GM19023 (cell line): Measurements from ENCODE around the gene AZGP1.
"Not testable (repeated sequence)": the region's sequence is repeated elsewhere in the genome, so short reads cannot be mapped to it uniquely, and the experiment has no call there.

Experiments
- ATAC-seq: cut with Tn5 transposase; IDR thresholded peaks from one replicate; pipeline ENCODE4 v1.9.1; 2021; ENCODE audit warnings: mild to moderate bottlenecking, moderate library complexity; ENCODE audit not compliant: unreplicated experiment

The AZGP1 gene

GRCh38 chr7:99997545-99998137 lies 21.8 kb upstream of the AZGP1 start:
- ATAC-seq = peak; percentile 63

DNA sequence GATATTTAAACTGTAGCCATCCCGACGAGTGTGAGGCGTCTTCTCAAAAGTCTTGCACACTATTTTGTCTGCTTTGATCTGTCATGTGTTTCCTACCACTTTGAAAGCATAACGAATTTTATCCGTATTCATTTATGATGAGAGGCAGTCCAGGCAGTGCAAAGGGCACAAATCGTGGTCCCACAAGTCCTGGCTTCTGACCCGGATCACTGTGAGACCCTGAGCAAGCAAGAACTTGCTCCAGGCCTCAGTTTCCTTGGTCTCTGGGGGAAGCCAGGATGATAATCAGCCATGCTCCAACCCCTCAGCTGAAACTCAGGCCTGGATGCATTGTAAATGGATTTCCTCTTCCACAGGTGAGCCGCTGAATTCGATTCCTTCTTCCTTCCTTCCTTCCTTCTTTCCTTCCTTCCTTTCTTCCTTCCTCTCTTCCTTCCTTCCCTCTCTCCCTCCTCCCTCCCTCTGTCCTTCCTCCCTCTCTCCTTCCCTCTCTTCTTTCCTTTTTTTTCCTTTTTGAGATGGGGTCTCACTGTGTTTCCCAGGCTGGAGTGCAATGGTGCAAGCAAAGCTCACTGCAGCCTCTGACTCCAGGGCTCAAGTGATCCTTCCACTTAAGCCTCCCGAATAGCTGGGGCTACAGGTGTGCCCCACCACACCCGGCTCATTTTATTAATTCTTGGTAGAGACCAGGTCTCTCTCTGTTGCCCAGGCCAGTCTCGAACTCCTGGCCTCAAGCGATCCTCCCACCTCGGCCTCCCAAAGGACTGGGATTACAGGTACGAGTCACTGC lies 21.1 kb upstream of the AZGP1 start:
- no peak for ATAC-seq

DNA sequence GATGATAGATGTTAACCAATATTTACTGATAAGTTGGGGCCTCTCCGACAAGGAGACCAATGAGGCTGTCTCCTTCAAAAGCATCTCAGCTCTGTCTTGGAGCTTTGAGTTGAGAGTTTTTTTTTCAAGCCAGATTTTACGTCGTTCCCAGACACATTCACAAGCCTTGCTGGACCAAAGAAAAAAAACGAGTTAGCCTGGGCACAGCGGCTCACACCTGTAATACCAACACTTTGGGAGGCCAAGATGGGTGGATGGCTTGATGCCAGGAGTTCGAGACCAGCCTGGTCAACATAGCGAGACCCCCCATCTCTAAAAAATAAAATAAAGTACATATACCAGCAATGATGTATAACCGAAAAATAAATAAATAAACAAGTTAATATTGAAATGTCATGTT lies 19.0 kb upstream of the AZGP1 start:
- no peak for ATAC-seq

GRCh38 chr7:99992330-99993038 lies 16.7 kb upstream of the AZGP1 start:
- ATAC-seq = no peak

DNA sequence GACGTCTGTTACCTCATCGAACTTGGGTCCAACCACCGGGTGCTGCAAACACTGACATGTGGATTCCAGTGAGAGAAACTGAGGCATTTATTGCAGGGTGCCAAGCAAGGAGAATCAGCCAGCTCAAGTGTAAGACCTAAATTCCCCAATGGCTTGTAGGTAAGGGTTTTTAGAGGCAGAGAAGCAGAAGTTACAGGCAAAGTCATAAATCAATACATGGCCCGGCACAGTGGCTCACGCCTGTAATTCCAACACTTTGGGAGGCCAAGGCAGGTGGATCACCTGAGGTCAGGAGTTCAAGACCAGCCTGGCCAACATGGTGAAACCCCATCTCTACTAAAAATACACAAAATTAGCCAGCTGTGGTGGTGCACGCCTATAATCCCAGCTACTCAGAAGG lies 15.7 kb upstream of the AZGP1 start:
- not testable (repeated sequence) for ATAC-seq

DNA sequence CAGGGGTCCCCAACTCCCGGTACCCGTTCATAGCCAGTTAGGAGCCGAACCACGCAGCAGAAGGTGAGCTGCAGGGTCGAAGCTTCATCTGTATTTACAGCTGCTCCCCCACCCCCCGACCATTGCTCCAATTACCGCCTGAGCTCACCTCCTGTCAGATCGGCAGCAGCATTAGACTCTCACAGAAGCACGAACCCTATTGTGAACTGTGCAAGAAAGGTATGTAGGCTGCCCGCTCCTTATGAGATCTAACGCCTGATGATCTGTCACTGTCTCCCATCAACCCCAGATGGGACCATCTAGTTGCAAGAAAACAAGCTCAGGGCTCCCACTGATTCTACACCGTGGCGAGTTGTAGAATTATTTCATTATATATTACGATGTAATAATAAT lies 14.6 kb upstream of the AZGP1 start:
- no peak for ATAC-seq

DNA sequence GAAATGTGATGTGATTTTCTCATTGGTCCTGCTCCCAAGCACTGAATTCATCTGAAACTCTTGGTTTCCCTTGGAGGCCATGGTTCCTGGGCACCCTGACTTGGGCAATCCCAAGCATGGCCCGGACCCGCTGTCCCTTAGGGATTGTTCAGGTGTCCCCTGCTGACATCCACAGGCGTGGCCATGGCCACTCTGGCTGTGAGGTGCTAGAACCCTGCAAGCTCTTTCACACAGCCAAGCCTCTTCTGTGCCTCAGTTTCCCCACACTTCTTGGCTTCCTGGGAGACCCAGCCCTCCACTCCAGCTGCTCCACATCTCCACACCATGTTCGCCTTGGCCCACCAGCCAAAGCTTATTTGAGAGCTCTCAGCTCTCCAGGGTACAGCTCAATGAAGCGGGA lies 12.0 kb upstream of the AZGP1 start:
- ATAC-seq = no peak

DNA sequence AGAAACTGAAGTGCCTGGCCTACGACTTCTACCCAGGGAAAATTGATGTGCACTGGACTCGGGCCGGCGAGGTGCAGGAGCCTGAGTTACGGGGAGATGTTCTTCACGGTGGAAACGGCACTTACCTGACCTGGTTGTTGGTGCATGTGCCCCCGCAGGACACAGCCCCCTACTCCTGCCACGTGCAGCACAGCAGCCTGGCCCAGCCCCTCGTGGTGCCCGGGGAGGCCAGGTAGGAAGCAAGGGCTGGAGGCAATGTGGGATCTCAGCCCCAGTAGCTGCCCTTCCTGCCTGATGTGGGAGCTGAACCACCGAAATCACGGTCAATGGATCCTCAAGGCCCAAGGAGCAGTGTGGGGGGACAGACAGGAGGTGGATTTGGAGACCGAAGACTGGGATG lies 11.5 kb upstream of the AZGP1 start:
- ATAC-seq = not testable (repeated sequence)

GRCh38 chr7:99984593-99984992 lies 8.8 kb upstream of the AZGP1 start:
- ATAC-seq = no peak

GRCh38 chr7:99981066-99981465 lies 5.2 kb upstream of the AZGP1 start:
- not testable (repeated sequence) for ATAC-seq

- not testable (repeated sequence) for ATAC-seq
Observed at GRCh38 chr7:99980448-99980872, 4.6 kb upstream of the AZGP1 start.

- ATAC-seq = not testable (repeated sequence)
Observed at GRCh38 chr7:99979814-99980225, 4.0 kb upstream of the AZGP1 start.

DNA sequence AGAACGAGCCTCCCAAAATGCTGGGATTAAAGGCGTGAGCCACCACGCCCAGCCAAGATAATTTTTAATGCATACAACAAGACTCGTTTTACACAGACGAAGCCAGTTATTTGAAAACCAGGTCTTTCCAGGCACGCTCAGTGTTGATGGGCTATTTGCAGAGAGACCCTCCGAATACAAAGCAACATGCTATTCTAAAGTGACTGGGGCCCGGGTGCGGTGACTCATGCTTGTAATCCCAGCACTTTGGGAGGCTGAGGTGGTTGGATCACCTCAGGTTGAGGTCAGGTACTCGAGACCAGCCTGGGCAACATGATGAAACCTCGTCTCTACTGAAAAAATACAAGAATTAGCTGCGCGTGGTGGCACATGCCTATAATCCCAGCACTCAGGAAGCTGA lies 795 bp upstream of the AZGP1 start:
- no peak for ATAC-seq

GRCh38 chr7:99974681-99975080 lies 1.1 kb downstream of the AZGP1 start:
- no peak for ATAC-seq

DNA sequence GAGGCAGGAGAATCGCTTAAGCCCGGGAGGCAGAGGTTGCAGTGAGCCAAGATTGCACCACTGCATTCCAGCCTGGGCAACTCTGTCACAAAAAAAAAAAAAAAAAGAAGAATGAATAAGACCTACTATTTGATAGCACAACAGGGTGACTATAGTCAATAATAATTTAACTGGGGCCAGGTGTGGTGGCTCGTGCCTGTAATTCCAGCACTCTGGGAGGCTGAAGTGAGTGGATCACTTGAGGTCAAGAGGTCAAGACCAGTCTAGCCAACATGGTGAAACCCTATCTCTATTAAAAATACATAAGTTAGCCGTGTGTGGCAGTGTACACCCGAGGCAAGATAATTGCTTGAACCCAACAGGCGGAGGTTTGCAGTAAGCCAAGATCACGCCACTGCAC lies 2.0 kb downstream of the AZGP1 start:
- ATAC-seq = not testable (repeated sequence)

DNA sequence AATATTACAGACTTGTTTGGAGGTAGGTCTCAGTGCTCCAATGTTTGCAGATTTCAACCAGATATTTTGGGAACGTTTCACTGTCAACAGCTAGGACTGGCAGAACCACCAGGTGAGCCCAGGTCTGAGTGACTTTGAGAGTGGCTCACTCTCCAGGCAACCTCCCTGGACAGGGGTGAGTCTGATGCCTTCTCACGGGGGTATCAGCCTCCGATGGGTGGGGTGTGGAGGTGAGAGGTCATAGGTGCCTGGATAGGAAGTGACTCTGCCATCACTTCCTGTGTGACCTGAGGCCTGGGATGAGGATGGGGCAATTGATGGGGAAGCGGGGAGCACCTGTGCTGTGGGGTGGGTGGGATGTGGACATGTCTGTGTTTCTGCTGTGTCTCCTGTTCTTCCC lies 4.6 kb downstream of the AZGP1 start:
- no peak for ATAC-seq

DNA sequence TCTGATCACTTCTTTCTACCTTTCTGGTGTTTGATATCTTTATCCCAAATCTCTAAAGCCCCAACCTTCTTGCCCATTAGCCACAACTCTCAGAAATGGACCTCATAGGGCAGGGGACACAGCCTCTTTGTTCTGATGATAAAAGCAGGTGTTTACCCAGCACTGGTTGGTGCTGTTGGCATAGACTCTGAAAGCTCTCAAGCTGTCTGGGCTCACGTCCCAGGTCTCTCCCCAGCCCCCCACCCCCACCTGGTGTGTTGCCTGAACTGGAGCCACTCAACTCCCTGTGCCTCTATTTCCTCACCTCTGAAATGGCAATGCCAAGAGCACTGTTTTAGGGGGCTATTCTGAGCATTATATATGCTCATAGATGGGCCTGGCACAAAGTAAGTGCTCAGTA lies 6.0 kb downstream of the AZGP1 start:
- ATAC-seq = not testable (repeated sequence)

DNA sequence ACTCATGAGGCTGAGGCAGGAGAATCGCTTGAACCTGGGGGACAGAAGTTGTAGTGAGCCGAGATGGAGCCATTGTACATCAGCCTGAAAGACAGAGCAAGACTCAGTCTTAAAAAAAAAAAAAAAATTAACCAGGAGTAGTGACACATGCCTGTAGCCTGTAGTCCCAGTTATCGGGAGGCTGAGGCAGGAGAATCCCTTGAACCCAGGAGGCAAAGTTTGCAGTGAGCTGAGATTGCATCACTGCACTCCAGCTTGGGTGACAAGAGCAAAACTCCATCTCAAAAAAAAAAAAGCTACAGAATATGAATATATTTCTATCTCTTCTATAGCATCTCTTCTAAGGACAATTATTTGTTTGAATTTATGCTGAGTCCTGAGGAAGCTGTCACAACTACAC lies 6.5 kb downstream of the AZGP1 start:
- no peak for ATAC-seq

- no peak for ATAC-seq
Observed at GRCh38 chr7:99958564-99959227, 17.1 kb downstream of the AZGP1 start.

DNA sequence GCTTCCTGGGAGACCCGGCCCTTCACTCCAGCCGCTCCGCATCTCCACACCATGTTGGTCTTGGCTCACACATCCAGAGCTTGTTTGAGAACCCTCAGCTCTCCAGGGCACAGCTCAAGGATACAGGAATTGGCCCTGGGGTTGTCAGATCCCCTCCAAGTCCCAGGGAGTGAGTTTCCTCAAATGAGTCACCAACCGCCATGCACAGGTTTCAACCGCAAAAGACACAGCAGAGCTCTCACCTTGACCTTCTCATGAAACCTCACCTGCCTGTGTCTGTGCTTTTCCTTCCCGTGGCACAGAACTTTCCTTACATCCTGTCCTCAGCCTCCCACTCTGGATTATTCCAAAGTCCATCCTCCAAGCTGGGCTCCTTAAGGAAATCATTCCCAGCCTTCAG lies 20.6 kb downstream of the AZGP1 start:
- ATAC-seq = no peak

DNA sequence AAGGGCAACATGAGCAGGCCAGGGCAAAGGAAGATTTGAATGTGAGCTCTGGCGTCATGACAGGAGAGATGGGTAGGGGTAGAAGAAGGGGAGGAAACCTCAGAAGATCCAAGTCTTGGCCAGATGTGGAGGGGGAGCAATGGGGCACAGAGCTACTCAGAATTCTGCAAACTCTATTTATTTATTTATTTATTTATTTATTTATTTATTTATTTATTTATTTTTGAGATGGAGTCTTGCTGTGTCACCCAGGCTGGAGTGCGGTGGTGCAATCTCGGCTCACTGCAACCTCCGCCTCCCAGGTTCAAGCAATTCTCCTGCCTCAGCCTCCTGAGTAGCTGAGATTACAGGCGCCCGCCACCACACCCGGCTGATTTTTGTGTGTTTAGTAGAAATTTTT lies 21.2 kb downstream of the AZGP1 start:
- ATAC-seq = not testable (repeated sequence)
